GM19035 (cell line): Measurements from ENCODE around the gene CCRL2.
"Not testable (repeated sequence)": the region's sequence is repeated elsewhere in the genome, so short reads cannot be mapped to it uniquely, and the experiment has no call there.

ENCODE experiments used
- ATAC-seq: cut with Tn5 transposase; IDR thresholded peaks from one replicate; pipeline ENCODE4 v1.9.1; 2021; ENCODE audit not compliant: unreplicated experiment

Gene CCRL2

GRCh38 chr3:46378426-46378942 is 28.6 kb upstream of the CCRL2 start:
- ATAC-seq = no peak

GRCh38 chr3:46380471-46381221 is 26.4 kb upstream of the CCRL2 start:
- ATAC-seq = no peak

- no peak for ATAC-seq
Observed at GRCh38 chr3:46381625-46382024, 25.4 kb upstream of the CCRL2 start.

GRCh38 chr3:46383211-46383950 is 23.7 kb upstream of the CCRL2 start:
- ATAC-seq = no peak

- no peak for ATAC-seq
Observed at GRCh38 chr3:46383951-46384330, 23.1 kb upstream of the CCRL2 start.

- no peak for ATAC-seq
Observed at GRCh38 chr3:46386205-46386604, 20.9 kb upstream of the CCRL2 start.

GRCh38 chr3:46388847-46389246 is 18.2 kb upstream of the CCRL2 start:
- ATAC-seq = not testable (repeated sequence)

- no peak for ATAC-seq
Observed at GRCh38 chr3:46389306-46389705, 17.8 kb upstream of the CCRL2 start.

GRCh38 chr3:46391526-46391925 is 15.5 kb upstream of the CCRL2 start:
- not testable (repeated sequence) for ATAC-seq

GRCh38 chr3:46393011-46393410 is 14.0 kb upstream of the CCRL2 start:
- ATAC-seq = no peak

- ATAC-seq = no peak
Observed at GRCh38 chr3:46393554-46394434, 13.3 kb upstream of the CCRL2 start.

GRCh38 chr3:46395210-46395661 is 11.8 kb upstream of the CCRL2 start:
- no peak for ATAC-seq

GRCh38 chr3:46395766-46396530 is 11.1 kb upstream of the CCRL2 start:
- no peak for ATAC-seq

- no peak for ATAC-seq
Observed at GRCh38 chr3:46397111-46397510, 9.9 kb upstream of the CCRL2 start.

GRCh38 chr3:46398186-46398955 is 8.7 kb upstream of the CCRL2 start:
- no peak for ATAC-seq

GRCh38 chr3:46399098-46399497 is 8.0 kb upstream of the CCRL2 start:
- ATAC-seq = no peak

GRCh38 chr3:46399557-46399956 is 7.5 kb upstream of the CCRL2 start:
- no peak for ATAC-seq

- ATAC-seq = no peak
Observed at GRCh38 chr3:46400000-46400734, 6.9 kb upstream of the CCRL2 start.

GRCh38 chr3:46400846-46401245 is 6.2 kb upstream of the CCRL2 start:
- no peak for ATAC-seq
